ENCODE results near the gene STYXL2. TPM values are rescaled to one million over a fixed set of nuclear protein-coding genes. Genes with fewer than 3 reads are reported as not detected.

STYXL2 gene
- total and polyA plus RNA-seq, 2 of the 8 experiments (the other 6 are each of a cell fraction or from before 2014, with no cell fraction given) = 0.09 to 0.22 TPM

DNA sequence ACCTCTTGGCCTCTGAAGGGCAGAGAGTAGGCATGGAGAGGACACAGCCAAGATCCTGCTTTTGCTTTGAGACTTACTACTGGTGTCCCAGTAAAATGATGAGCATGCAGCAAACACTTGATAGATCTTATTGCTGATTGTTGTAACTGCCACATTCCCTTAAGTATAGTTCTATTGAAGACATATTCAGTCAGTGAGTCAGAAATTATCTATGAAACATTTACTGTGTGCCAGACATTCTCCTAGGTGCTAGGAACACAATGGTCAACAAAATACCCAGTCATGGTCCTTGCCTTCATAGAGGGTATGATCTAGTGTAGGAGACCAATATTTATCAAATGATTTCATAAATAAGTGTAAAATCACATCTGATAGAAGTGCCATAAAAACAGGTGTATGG is 13.6 kb downstream of the STYXL2 start:
- Histone ChIP-seq H4K5ac (ENCODE audit: insufficient read length, low read depth, low read length) (no peak overlapping the region), H2AK5ac (ENCODE audit: low read depth, low read length) (no peak overlapping the region), H3K4ac (replicated peaks; ENCODE audit: insufficient read length, low read depth, low read length) (no peak overlapping the region), H3K79me1 (ENCODE audit: low read depth, low read length) (no peaks in the 10 kb centered on the region), H3K27ac (ENCODE audit: low read depth, low read length) (no peak overlapping the region), H2BK12ac (ENCODE audit: low read depth, low read length) (no peak overlapping the region), H2BK15ac (ENCODE audit: low read length) (no peak overlapping the region), H3K14ac (ENCODE audit: insufficient read length) (no peak overlapping the region), H3K9me3 (ENCODE audit: insufficient read depth in 2 of 2, low read depth in 1 of 2, low read length in 1 of 2) (no peaks in the 10 kb centered on the region), H3K27me3 (replicated peaks in 1 of 4; ENCODE audit: control insufficient read depth in 3 of 4, extremely low read depth in 1 of 4, insufficient read depth in 3 of 4, low read length in 3 of 4) (no peaks in the 10 kb centered on the region), H3K36me3 (ENCODE audit: control insufficient read depth in 2 of 4, insufficient read depth in 4 of 4, low read length in 3 of 4) (no peaks in the 10 kb centered on the region), H4K8ac (ENCODE audit: extremely low read depth, insufficient read depth, low read length) (no peak overlapping the region), H3K79me2 (ENCODE audit: control insufficient read depth in 1 of 2, insufficient read depth in 2 of 2, low read length in 2 of 2) (no peaks in the 10 kb centered on the region), H3K4me3 (ENCODE audit: extremely low read depth in 1 of 4, insufficient read depth in 2 of 4, low read depth in 3 of 4, low read length in 4 of 4) (no peak overlapping the region), H3K23ac (ENCODE audit: insufficient read length) (no peak overlapping the region), H2BK120ac (replicated peaks; ENCODE audit: low read depth, low read length) (no peak overlapping the region), H2BK20ac (ENCODE audit: low read length) (no peak overlapping the region), H2BK5ac (ENCODE audit: low read depth, low read length) (no peak overlapping the region), H3K18ac (ENCODE audit: extremely low read depth, low read length) (no peak overlapping the region), H3K23me2 (ENCODE audit: low read depth, low read length) (no peaks in the 10 kb centered on the region), H3K56ac (replicated peaks; ENCODE audit: insufficient read length, low read depth, low read length) (no peak overlapping the region), H2AFZ (ENCODE audit: low read length) (no peak overlapping the region), H3K4me1 (replicated peaks in 1 of 4; ENCODE audit: control insufficient read depth in 3 of 4, insufficient read depth in 4 of 4, low read length in 3 of 4) (peaks cover 0 to 17% (median 5%) of the 10 kb centered on the region in 4 experiments; a peak in 5 of 7 replicates), H4K20me1 (replicated peaks in 1 of 2; ENCODE audit: control insufficient read depth in 1 of 2, insufficient read depth in 2 of 2, low read length in 2 of 2) (no peaks in the 10 kb centered on the region), H3K4me2 (ENCODE audit: insufficient read depth in 1 of 2, low read depth in 2 of 2, low read length in 2 of 2) (no peak overlapping the region), H3K9ac (replicated peaks in 1 of 4; ENCODE audit: extremely low read depth in 1 of 4, low read depth in 3 of 4, low read length in 3 of 4) (no peak overlapping the region), H4K91ac (replicated peaks; ENCODE audit: insufficient read length, low read length) (no peak overlapping the region)
- FAIRE-seq = no peak
- TF ChIP-seq SP4 (IDR thresholded peaks at IDR 0.05; ENCODE audit: low read length) (no peak), SIN3A (conservative IDR thresholded peaks at IDR 0.05 in 1 of 2, IDR thresholded peaks at IDR 0.05 in 1 of 2; ENCODE audit: low read depth in 1 of 2, low read length in 2 of 2) (no peak), EP300 (IDR thresholded peaks at IDR 0.05; ENCODE audit: borderline replicate concordance in 1 of 2, low read depth in 2 of 2, low read length in 2 of 2) (no peak), CTBP2 (IDR thresholded peaks at IDR 0.05; ENCODE audit: borderline replicate concordance, insufficient read depth, insufficient read length, low read length) (no peak), YY1 (IDR thresholded peaks at IDR 0.05; ENCODE audit: low read depth, low read length) (no peak), RAD21 (IDR thresholded peaks at IDR 0.05 in 1 of 2, conservative IDR thresholded peaks at IDR 0.05 in 1 of 2; ENCODE audit: low read depth in 2 of 2, low read length in 2 of 2) (no peak), KDM1A (IDR thresholded peaks at IDR 0.05; ENCODE audit: borderline replicate concordance, low read length) (no peak), EGR1 (IDR thresholded peaks at IDR 0.05; ENCODE audit: borderline replicate concordance, low read depth, low read length) (no peak), TAF1 (IDR thresholded peaks at IDR 0.05; ENCODE audit: low read depth, low read length) (no peak)
- TF ChIP-seq, protein P1, sequence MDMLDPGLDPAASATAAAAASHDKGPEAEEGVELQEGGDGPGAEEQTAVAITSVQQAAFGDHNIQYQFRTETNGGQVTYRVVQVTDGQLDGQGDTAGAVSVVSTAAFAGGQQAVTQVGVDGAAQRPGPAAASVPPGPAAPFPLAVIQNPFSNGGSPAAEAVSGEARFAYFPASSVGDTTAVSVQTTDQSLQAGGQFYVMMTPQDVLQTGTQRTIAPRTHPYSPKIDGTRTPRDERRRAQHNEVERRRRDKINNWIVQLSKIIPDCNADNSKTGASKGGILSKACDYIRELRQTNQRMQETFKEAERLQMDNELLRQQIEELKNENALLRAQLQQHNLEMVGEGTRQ (IDR thresholded peaks at IDR 0.05; ENCODE audit: low read length) = no peak
- ChIA-PET CTCF (ENCODE audit: partially characterized antibody) (interaction anchor here (1.5 kb wide), 1 partner anchor 28 kb away, joined by 3 read pairs; no protein-coding TSS in a partner anchor), POLR2A (ENCODE audit: partially characterized antibody) (interaction anchor here (1.9 kb wide), 1 partner anchor 113 kb away, joined by 5 read pairs; the partner anchor contains the start of gene POU2F1)
- no peak for DNase-seq (ENCODE audit: low read depth in 1 of 2, low spot score in 2 of 2)
